GM10266 (cell line): ENCODE results near the gene WNT7B.
A peak's percentile ranks its signal among the peaks of the same experiment; 100 is the strongest.

ENCODE experiments used
- DNase-seq: peaks from one replicate; pipeline ENCODE4 v3.0.0; 2012; ENCODE audit errors: extremely low spot score
- TF ChIP-seq, protein P1 (sequence below): IDR thresholded peaks from 2 replicates; pipeline ENCODE4 v1.5.1; 2012; ENCODE audit warnings: mild to moderate bottlenecking, low read depth; ENCODE audit not compliant: control insufficient read depth, insufficient read depth; ENCODE audit errors: missing control alignments

The WNT7B gene

DNA sequence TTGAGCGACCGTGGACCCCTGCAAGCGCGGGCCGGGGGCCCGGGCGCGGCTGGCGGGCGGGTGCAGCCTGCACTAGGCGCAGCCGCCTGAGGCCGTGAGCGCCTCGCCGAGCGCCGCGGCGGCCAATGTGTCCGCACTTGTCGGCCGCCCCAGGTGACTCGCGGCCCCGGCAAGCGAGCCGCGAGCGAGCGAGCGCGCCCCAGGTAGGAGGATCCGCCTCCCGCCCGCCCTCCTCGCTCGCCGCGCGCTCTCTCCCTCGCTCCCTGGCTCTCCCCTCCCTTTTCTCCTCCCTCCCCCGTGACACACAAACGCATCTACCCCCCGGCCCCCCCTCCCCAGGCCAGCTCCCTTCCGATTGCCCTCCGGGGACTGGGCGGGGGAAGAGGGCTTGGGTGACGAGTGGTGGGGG is at the start of gene WNT7B:
Gene WNT7B, minus strand, starts transcription at position 160 of the 409 bp plus-strand sequence. CDS start 408 bp downstream, outside the sequence.
- TF ChIP-seq, protein P1, sequence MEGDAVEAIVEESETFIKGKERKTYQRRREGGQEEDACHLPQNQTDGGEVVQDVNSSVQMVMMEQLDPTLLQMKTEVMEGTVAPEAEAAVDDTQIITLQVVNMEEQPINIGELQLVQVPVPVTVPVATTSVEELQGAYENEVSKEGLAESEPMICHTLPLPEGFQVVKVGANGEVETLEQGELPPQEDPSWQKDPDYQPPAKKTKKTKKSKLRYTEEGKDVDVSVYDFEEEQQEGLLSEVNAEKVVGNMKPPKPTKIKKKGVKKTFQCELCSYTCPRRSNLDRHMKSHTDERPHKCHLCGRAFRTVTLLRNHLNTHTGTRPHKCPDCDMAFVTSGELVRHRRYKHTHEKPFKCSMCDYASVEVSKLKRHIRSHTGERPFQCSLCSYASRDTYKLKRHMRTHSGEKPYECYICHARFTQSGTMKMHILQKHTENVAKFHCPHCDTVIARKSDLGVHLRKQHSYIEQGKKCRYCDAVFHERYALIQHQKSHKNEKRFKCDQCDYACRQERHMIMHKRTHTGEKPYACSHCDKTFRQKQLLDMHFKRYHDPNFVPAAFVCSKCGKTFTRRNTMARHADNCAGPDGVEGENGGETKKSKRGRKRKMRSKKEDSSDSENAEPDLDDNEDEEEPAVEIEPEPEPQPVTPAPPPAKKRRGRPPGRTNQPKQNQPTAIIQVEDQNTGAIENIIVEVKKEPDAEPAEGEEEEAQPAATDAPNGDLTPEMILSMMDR = no peak
- peak; percentile 51 for DNase-seq

DNA sequence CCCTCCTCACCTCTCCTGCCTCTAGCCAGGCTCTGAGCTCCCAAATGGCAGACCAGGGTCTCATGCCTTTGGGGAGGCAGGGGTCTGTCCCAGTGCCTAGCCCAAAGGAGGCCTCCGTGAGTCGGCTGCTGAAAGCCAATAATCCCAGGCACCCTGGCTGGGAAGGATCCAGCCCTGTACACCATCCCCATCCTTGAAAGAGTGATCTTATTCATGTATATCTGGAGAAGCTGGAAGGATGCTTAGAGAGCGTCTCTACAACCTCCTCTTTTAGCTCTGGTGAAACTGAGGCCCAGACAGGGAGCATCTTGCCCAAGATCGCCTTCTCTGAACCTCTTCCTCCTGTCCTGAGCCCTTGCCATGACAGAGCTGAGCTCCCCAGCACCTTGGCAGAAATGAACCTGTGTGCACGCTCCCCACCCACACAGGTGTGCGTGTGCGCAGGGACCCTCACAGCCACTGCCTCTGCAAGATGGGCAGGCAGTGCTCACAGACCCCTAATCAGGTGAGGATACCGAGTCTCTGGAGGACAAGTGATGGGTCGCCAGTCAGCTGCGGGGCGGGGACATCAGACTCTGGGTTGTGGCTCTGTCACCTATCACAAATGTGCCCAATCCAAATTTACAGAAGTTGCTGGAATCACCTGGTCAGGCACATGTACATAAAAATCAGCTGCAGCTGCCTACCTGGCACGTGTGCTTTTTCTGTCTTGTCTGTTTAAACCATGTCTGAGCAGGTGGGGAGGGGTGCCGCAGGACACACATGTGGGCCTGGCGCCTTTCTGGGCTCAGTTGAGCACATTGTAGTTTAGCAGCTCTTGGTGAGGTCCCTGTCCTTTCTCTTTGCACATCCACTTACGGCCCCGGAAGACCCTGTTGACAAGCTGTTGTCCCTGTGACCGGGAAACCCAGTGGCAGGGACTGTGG is 49.3 kb upstream of the WNT7B start:
- TF ChIP-seq, protein P1 = no peak
- DNase-seq = no peak

DNA sequence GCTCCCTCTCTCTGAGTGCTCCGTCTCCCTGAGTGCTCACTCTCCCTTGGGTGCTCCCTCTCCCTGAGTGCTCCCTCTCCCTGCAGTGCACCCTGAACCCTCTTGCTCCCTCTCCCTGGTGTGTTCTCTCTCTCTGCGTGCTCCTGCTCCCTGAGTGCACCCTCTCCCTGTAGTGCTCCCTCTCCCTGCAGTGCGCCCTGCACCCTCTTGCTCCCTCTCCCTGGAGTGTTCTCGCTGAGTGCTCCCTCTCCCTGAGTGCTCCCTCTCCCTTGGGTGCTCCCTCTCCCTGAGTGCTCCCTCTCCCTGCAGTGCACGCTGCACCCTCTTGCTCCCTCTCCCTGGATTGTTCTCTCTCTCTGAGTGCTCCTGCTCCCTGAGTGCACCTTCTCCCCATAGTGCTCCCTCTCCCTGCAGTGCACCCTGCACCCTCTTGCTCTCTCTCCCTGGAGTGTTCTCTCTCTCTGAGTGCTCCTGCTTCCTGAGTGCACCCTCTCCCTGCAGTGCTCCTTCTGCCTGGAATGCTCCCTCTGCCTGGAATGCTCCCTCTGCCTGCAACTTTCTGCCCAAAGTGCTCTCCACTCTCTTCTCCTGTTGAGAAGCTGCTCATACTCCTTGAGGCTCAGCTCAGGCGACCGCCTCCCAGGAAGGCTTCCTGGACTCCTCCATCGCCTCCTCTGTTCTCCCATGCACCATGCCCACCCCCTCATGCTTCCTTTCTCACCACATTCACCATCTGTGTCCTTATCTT is 48.4 kb upstream of the WNT7B start:
- TF ChIP-seq, protein P1 = no peak
- no peak for DNase-seq

DNA sequence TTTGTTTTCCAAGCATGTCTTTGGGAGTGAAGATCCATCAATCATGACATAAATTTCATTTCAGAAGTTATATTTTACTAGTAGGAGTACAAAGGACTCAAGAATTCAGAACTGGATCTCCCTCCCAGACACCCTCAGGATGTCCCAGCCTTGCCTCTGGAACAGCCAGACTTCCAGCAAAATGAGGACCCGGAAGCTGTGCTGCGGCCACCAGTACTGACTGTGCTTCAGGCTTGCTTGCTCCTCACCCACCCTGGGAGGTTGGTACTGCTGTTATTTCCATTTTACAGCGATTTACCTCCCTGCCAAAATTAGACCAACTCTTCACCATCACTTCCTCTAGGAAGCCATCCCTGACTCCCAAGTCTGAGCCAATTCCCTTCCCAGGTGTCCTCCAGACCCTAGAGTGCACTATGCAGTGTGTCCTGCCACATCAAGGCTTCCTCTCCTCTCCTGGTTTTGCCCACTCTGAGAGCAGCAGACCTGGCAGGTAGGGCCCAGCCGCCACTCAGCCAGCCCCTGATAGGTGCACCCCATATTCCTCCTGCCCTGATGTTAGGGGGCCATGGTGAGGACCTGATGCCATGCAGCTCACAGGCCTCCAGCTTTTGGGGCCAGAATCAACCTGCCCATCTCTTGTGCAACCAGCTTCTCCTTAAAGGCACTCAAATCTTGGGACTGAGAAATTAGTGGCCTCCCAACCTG is 47.3 kb upstream of the WNT7B start:
- TF ChIP-seq, protein P1 = no peak
- no peak for DNase-seq

DNA sequence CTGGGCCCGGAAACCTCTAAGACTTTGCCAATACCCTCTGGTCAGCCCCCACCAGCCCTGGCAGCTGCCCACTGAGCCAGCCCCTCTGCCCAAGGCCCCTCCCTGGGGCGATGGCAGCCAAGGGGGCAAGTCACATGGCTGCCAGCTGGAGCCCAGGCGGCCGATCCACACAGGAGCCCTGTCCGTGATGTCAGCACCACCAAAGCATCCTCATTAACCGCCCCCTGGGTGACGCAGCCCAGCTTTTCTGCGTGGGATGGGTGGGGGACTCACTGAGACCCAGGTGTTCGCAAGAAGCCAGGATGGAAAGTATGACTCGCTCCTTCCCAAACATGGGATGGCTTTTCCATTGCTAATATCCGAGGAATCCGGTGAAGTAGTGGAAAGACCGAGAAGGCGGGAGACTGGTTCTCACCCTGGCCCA is 46.6 kb upstream of the WNT7B start:
- TF ChIP-seq, protein P1 = no peak
- DNase-seq = no peak

DNA sequence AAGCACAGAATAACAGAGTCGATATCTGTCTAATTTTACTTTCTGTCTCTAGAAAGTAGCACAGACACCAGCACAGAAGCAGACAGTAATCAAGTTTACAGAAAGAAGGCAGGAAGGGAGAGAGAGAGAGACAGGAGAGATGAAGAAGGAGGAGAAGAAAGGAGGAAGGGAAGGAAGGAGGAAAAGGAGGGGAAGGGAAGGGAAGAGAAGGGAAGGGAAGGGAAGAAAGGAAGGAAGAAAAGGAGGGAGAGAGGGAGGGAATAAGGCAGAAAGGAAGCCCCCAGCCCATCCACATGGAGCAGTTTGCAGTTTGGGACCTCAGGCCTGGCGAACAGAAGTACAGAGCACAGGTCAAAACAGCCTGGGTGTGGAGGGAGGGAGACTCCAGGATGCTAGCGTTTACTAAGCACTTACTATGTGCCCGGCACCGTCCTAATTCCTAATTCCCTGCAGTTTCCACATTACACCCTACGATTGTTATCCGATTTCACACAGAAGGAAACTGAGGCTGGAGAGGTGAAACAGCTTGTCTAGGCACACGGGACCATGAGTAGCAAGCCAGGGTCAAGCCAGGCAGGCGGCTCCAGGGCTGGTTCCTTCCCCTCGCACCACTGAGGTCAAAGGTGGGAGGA is 46.0 kb upstream of the WNT7B start:
- TF ChIP-seq, protein P1 = no peak
- no peak for DNase-seq
